Lung (tissue), 12 donors: ENCODE measurements around the gene ILF3. TPM values are rescaled to one million over a fixed set of nuclear protein-coding genes. Genes with fewer than 3 reads are reported as not detected.

Experiments
- ATAC-seq: fragments of 200-7000 bp; cut with Tn5 transposase; one replicate; pipeline ENCODE4 v1.9.1; 2020; ENCODE audit warnings: moderate number of reproducible peaks; ENCODE audit not compliant: insufficient read depth, low FRiP score
- DNase-seq, 3 donors: peaks; one replicate each; pipeline ENCODE4 v3.0.0-alpha.2; 2013 to 2017
- H3K27ac ChIP-seq, 2 donors: one replicate each; pipeline ENCODE4 v1.5.1; 2013; ENCODE audit warnings: mild to moderate bottlenecking in 2 of 2, moderate library complexity in 2 of 2, control low read depth in 1 of 2, inconsistent platforms in 1 of 2, low read depth in 1 of 2, low read length in 1 of 2
- H3K27me3 ChIP-seq, 3 donors: one replicate each; pipeline ENCODE4 v1.5.1; 2013; ENCODE audit warnings: low read length in 2 of 3; ENCODE audit not compliant: control insufficient read depth in 3 of 3, insufficient read depth in 3 of 3
- H3K36me3 ChIP-seq, 4 donors: one replicate each; pipeline ENCODE4 v1.5.1; 2013; ENCODE audit warnings: low read length in 4 of 4, mild to moderate bottlenecking in 1 of 4, moderate library complexity in 1 of 4; ENCODE audit not compliant: control insufficient read depth in 4 of 4, insufficient read depth in 4 of 4
- H3K4me1 ChIP-seq, 5 donors: one replicate each; pipeline ENCODE4 v1.5.1; 2013; ENCODE audit warnings: low read length in 5 of 5, mild to moderate bottlenecking in 2 of 5, moderate library complexity in 1 of 5; ENCODE audit not compliant: control insufficient read depth in 5 of 5, insufficient read depth in 5 of 5
- H3K4me3 ChIP-seq: one replicate; pipeline ENCODE4 v1.5.1; 2013; ENCODE audit warnings: mild to moderate bottlenecking, control low read depth, moderate library complexity
- H3K9ac ChIP-seq, 2 donors: one replicate each; pipeline ENCODE4 v1.5.1; 2013; ENCODE audit warnings: low read length in 2 of 2, control low read depth in 1 of 2; ENCODE audit not compliant: insufficient read depth in 1 of 2
- H3K9me3 ChIP-seq, 4 donors: one replicate each; pipeline ENCODE4 v1.5.1; 2013; ENCODE audit warnings: low read length in 3 of 4, mild to moderate bottlenecking in 1 of 4, moderate library complexity in 1 of 4; ENCODE audit not compliant: control insufficient read depth in 4 of 4, insufficient read depth in 3 of 4
- CTCF ChIP-seq: IDR thresholded peaks from 2 replicates; pipeline ENCODE4 v1.5.1; 2012; ENCODE audit warnings: mild to moderate bottlenecking; ENCODE audit errors: control extremely low read depth, extremely low read depth
- WGBS, 2 donors: extraction: QIAGEN DNeasy Blood & Tissue Kit; methylation state at CpG; one replicate each; pipeline ENCODE4 v1.1.7; 2013; 5-methylcytosine and 5-hydroxymethylcytosine counted together
- polyA plus RNA-seq, 2 donors: library from polyadenylated mRNA; stranded (reverse); fragments of 200-250 nt; gene quantifications; one replicate each; pipeline ENCODE4 v1.2.1, GENCODE V29; 2013
- total RNA-seq, 2 donors: library from RNA; depleted of rRNA in 1 of 2; stranded (reverse); fragments of >200 nt in 1 of 2; gene quantifications; one replicate each; pipeline ENCODE4 v1.2.1, GENCODE V29; 2014 to 2021
- donor health status: control.
- donor health status: control.
- donor health status: Bipolar disorder and iron deficiency.
- donor health status: healthy.
- donor health status: DM: yes; HTN: yes; CAD: no.

Gene ILF3
- total and polyA plus RNA-seq, 4 donors: 105 to 225 (median 131) TPM

- 90 to 93% methylated on average over 5 of the region's 5 CpGs for WGBS, 2 donors
- TF ChIP-seq CTCF: no peak
- H3K9me3 ChIP-seq: no peaks in the 10 kb centered on the region
- H3K36me3 ChIP-seq: peaks cover 33 to 89% (median 58%) of the 10 kb centered on the region in 4 donors
- ATAC-seq: no peak
- H3K4me3 ChIP-seq: no peak overlapping the region
- no peak for DNase-seq
- H3K9ac ChIP-seq: no peak overlapping the region
- no peaks in the 10 kb centered on the region for H3K27me3 ChIP-seq
- H3K27ac ChIP-seq: no peak overlapping the region
- no peaks in the 10 kb centered on the region for H3K4me1 ChIP-seq
Measured at GRCh38 chr19:10685210-10685609, 31.1 kb downstream of the ILF3 start.

GRCh38 chr19:10686193-10686592 is 32.0 kb downstream of the ILF3 start:
- ATAC-seq (no peak), DNase-seq (no peak)
- Histone ChIP-seq H3K27ac (no peak overlapping the region), H3K4me3 (no peak overlapping the region), H3K36me3 (peaks cover 28 to 89% (median 55%) of the 10 kb centered on the region in 4 donors), H3K9ac (no peak overlapping the region), H3K27me3 (no peaks in the 10 kb centered on the region), H3K9me3 (peaks cover 0 to 2% (median 0%) of the 10 kb centered on the region in 4 donors), H3K4me1 (no peaks in the 10 kb centered on the region)
- no peak for TF ChIP-seq CTCF
- WGBS, 2 donors: 95 to 97% methylated on average over 8 to 10 of the region's 10 CpGs

- no peak for ATAC-seq
- 86 to 92% methylated on average over 31 of the region's 31 CpGs for WGBS, 2 donors
Measured at GRCh38 chr19:10686661-10687517, 32.7 kb downstream of the ILF3 start.

More at GRCh38 chr19:10686661-10687517, 32.7 kb downstream of the ILF3 start:
- Histone ChIP-seq H3K9me3 (peaks cover 0 to 2% (median 0%) of the 10 kb centered on the region in 4 donors), H3K27me3 (no peaks in the 10 kb centered on the region), H3K4me1 (no peaks in the 10 kb centered on the region), H3K27ac (no peak overlapping the region), H3K9ac (no peak overlapping the region), H3K36me3 (peaks cover 24 to 90% (median 51%) of the 10 kb centered on the region in 4 donors), H3K4me3 (no peak overlapping the region)
- TF ChIP-seq CTCF: no peak
- peak in 1 of 3 donors; percentile 15 for DNase-seq
